Activated CD4-positive, alpha-beta T cell treated with anti-CD3 and anti-CD28 coated beads, Interleukin-2, amount 10 ng/mL, durations not matched to agents 24 days and 14 days (primary cell): ENCODE measurements around the gene RBM34. TPM values are rescaled to one million over a fixed set of nuclear protein-coding genes. Genes with fewer than 3 reads are reported as not detected.
"Not testable (repeated sequence)": the region's sequence is repeated elsewhere in the genome, so short reads cannot be mapped to it uniquely, and the experiment has no call there.

Experiments
- DNase-seq: peaks from one replicate; pipeline ENCODE4 v3.0.0; 2022
- H3K27ac Mint-ChIP-seq: one replicate; pipeline ENCODE4 v1.8.0; 2022; ENCODE audit warnings: mild to moderate bottlenecking, mixed read lengths
- H3K27me3 Mint-ChIP-seq: one replicate; pipeline ENCODE4 v1.8.0; 2022; ENCODE audit warnings: mixed read lengths
- H3K36me3 Mint-ChIP-seq: one replicate; pipeline ENCODE4 v1.8.0; 2022; ENCODE audit warnings: low read depth, mild to moderate bottlenecking, mixed read lengths
- H3K4me1 Mint-ChIP-seq: one replicate; pipeline ENCODE4 v1.8.0; 2021; ENCODE audit warnings: mixed read lengths
- H3K4me3 Mint-ChIP-seq: one replicate; pipeline ENCODE4 v1.8.0; 2022; ENCODE audit warnings: mild to moderate bottlenecking, moderate library complexity, mixed read lengths
- H3K9me3 Mint-ChIP-seq: one replicate; pipeline ENCODE4 v1.8.0; 2021; ENCODE audit warnings: mixed read lengths
- intact Hi-C: fragments of 100-400 bp; cut with micrococcal nuclease; formaldehyde crosslinking; loops from one replicate; pipeline ENCODE4 v1.15.1; 2023
- total RNA-seq: library from RNA; stranded (reverse); gene quantifications from 2 replicates; pipeline ENCODE4 v1.2.3, GENCODE V29; 2022

RBM34 gene, protein sequence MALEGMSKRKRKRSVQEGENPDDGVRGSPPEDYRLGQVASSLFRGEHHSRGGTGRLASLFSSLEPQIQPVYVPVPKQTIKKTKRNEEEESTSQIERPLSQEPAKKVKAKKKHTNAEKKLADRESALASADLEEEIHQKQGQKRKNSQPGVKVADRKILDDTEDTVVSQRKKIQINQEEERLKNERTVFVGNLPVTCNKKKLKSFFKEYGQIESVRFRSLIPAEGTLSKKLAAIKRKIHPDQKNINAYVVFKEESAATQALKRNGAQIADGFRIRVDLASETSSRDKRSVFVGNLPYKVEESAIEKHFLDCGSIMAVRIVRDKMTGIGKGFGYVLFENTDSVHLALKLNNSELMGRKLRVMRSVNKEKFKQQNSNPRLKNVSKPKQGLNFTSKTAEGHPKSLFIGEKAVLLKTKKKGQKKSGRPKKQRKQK
- 123 and 135 TPM in 2 replicates for total RNA-seq

DNA sequence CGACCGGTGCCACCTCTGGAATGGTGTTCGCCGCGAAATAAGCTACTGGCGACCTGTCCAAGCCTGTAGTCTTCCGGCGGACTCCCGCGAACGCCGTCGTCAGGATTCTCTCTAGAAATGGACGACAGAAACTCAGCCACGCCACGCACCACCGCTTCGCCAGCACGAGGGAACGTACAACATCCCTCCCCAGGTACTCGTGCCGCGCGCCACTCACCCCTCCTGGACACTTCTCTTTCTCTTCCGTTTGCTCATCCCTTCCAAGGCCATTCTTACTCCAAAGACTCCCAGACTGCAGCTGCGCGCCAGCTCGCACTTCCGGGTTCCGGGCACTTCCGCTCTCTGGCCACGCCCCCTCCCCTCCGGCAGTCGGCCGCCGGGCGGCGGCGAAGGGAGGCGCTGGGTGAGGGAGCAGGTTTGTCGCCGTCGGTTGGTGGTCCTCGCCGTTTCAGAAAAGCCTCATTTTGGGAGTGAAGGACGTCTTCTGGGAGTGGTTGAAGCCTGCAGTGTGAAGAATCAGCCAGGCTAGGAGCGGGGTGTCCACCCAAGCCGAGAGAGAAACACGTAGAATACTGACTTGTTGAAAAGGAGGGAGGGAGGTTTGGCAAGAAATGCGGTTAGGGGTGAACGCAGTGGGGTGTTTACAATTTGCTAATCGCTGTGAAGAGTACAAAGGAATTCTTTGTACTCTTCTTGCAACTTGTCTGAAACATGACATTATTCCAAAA, at the start of gene RBM34:
TSS of gene RBM34 (minus strand) at position 294 of the 728 bp plus-strand sequence. CDS start at position 270, 24 bp downstream.
- Mint-ChIP-seq H3K36me3 (peaks cover 26% of the 10 kb centered on the region), H3K4me1 (peaks cover 12% of the 10 kb centered on the region), H3K27me3 (no peaks in the 10 kb centered on the region), H3K9me3 (peaks cover 3% of the 10 kb centered on the region), H3K27ac (peak within 1 kb of the TSS; percentile 94), H3K4me3 (peak within 1 kb of the TSS; percentile 93)
- peak; percentile 98 for DNase-seq
- intact Hi-C loops = loop anchor here (1.0 to 2.0 kb wide), 5 partner anchors 33 to 344 kb away; partner anchors contain the start of genes ARID4B, B3GALNT2, GGPS1 and TOMM20

DNA sequence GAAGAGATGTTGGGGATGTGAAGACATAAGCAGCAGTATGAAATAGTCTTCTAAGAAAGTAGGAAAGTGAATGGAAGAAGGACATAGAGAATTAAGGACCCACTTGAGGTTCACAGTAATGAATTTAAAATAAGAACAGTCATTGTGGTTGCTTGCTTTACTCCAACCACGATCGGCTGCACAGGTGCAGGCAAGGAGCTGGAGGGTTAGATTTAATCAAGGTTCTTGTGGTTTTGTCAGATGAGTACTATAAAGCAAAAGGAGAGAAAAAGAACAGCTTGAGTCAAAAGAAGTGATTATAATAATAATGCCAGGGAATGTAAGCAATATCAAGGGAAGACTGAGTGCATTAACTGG, 46.1 kb upstream of the RBM34 start:
- peak overlapping the region; percentile 89 for H3K27ac Mint-ChIP-seq
- H3K9me3 Mint-ChIP-seq = no peaks in the 10 kb centered on the region
- H3K27me3 Mint-ChIP-seq = no peaks in the 10 kb centered on the region
- DNase-seq = peak; percentile 84
- peaks cover 34% of the 10 kb centered on the region for H3K36me3 Mint-ChIP-seq
- intact Hi-C loops = loop anchor here (2.0 to 5.0 kb wide), 3 partner anchors 38 to 120 kb away; partner anchors contain the start of genes ARID4B and GGPS1
- H3K4me1 Mint-ChIP-seq = peaks cover 19% of the 10 kb centered on the region
- H3K4me3 Mint-ChIP-seq = peak overlapping the region; percentile 29

DNA sequence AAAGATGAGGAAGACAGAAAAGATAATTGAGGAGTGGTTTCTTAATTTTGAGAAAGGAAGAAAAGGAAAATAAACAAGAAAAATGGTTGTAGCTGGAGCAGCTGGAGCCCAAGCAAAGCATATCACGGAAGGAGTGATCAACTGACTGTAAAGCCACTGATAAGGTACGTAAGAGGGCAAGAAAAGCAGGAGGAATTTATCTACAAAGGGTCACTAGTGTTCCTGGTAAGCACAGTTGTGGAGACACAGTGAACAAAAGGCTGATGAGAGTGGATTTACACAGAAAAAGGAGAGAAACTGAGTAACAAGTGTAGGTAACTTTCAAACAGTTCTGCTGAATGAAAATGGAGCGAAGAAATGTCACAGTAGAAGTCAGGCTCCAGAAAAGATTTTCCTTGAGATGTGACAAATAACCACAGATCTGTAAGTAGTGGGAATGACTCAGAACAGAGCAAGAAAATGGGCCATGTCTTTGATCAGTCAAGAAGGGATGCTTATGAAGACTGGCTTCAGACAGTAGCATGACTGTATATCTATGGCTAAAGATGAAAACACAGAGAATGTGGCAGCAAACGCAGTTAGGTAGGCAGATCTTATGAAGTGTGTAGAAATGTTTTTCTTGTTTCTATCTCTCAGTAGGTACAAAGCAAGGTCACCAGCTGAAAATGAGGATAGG, 45.6 kb upstream of the RBM34 start:
- peak; percentile 68 for DNase-seq
- peak overlapping the region; percentile 89 for H3K27ac Mint-ChIP-seq
- peaks cover 19% of the 10 kb centered on the region for H3K4me1 Mint-ChIP-seq
- intact Hi-C loops = loop anchor here (2.0 to 5.0 kb wide), 3 partner anchors 38 to 121 kb away; partner anchors contain the start of genes ARID4B and GGPS1
- peak overlapping the region; percentile 29 for H3K4me3 Mint-ChIP-seq
- no peaks in the 10 kb centered on the region for H3K9me3 Mint-ChIP-seq
- H3K36me3 Mint-ChIP-seq = peaks cover 31% of the 10 kb centered on the region
- no peaks in the 10 kb centered on the region for H3K27me3 Mint-ChIP-seq

GRCh38 chr1:235205687-235206086, 44.6 kb upstream of the RBM34 start:
- intact Hi-C loops = loop anchor here (2.0 to 5.0 kb wide), 3 partner anchors 39 to 122 kb away; partner anchors contain the start of genes ARID4B and GGPS1
- DNase-seq = no peak
- Mint-ChIP-seq H3K4me3 (no peak overlapping the region), H3K4me1 (peaks cover 19% of the 10 kb centered on the region), H3K27ac (no peak overlapping the region), H3K9me3 (no peaks in the 10 kb centered on the region), H3K27me3 (no peaks in the 10 kb centered on the region), H3K36me3 (peaks cover 25% of the 10 kb centered on the region)

GRCh38 chr1:235203428-235203827, 42.4 kb upstream of the RBM34 start:
- H3K4me3 Mint-ChIP-seq = no peak overlapping the region

GRCh38 chr1:235202447-235202846, 41.4 kb upstream of the RBM34 start:
- H3K27ac Mint-ChIP-seq, H3K9me3 Mint-ChIP-seq, H3K4me3 Mint-ChIP-seq, DNase-seq, H3K27me3 Mint-ChIP-seq, intact Hi-C loops: not testable (repeated sequence)
- peaks cover 26% of the 10 kb centered on the region for H3K36me3 Mint-ChIP-seq
- peaks cover 21% of the 10 kb centered on the region for H3K4me1 Mint-ChIP-seq

More at GRCh38 chr1:235203428-235203827, 42.4 kb upstream of the RBM34 start:
- Mint-ChIP-seq H3K27me3 (no peaks in the 10 kb centered on the region), H3K4me1 (peaks cover 23% of the 10 kb centered on the region), H3K36me3 (peaks cover 27% of the 10 kb centered on the region), H3K9me3 (no peaks in the 10 kb centered on the region), H3K27ac (no peak overlapping the region)
- intact Hi-C loops = no loop called here
- no peak for DNase-seq

GRCh38 chr1:235199441-235199840, 38.4 kb upstream of the RBM34 start:
- peak overlapping the region; percentile 1 for H3K27ac Mint-ChIP-seq
- peaks cover 4% of the 10 kb centered on the region for H3K4me1 Mint-ChIP-seq
- H3K4me3 Mint-ChIP-seq = no peak overlapping the region
- no peaks in the 10 kb centered on the region for H3K27me3 Mint-ChIP-seq
- peaks cover 23% of the 10 kb centered on the region for H3K36me3 Mint-ChIP-seq
- H3K9me3 Mint-ChIP-seq = no peaks in the 10 kb centered on the region
- no peak for DNase-seq
- intact Hi-C loops = no loop called here

DNA sequence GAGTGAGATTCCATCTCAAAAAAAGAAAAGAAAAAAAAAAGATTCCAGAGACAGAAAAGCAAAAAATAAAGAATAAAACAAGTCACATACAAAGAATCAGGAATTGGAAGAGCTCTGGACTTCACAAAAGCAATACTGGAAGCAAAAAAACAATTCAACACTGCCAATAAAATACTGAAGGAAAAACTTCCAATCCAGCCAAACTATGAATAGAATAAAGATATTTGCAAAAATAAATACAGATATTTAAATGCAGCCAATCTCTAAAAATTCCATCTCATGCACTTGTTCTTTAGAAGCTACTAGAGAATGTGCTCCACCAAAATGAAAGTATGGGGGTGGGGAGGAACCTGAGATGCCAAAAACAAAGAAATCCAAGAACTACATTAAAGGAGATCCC, 29.4 kb upstream of the RBM34 start:
- intact Hi-C loops = no loop called here
- Mint-ChIP-seq H3K36me3 (peaks cover 47% of the 10 kb centered on the region), H3K4me1 (peaks cover 8% of the 10 kb centered on the region), H3K9me3 (no peaks in the 10 kb centered on the region), H3K27ac (no peak overlapping the region), H3K4me3 (no peak overlapping the region), H3K27me3 (no peaks in the 10 kb centered on the region)
- no peak for DNase-seq

GRCh38 chr1:235187316-235187715, 26.3 kb upstream of the RBM34 start:
- no peak overlapping the region for H3K4me3 Mint-ChIP-seq
- H3K9me3 Mint-ChIP-seq = no peaks in the 10 kb centered on the region
- peaks cover 36% of the 10 kb centered on the region for H3K36me3 Mint-ChIP-seq
- H3K4me1 Mint-ChIP-seq = peaks cover 6% of the 10 kb centered on the region
- H3K27ac Mint-ChIP-seq = no peak overlapping the region
- no peaks in the 10 kb centered on the region for H3K27me3 Mint-ChIP-seq
- intact Hi-C loops = no loop called here
- DNase-seq = no peak

DNA sequence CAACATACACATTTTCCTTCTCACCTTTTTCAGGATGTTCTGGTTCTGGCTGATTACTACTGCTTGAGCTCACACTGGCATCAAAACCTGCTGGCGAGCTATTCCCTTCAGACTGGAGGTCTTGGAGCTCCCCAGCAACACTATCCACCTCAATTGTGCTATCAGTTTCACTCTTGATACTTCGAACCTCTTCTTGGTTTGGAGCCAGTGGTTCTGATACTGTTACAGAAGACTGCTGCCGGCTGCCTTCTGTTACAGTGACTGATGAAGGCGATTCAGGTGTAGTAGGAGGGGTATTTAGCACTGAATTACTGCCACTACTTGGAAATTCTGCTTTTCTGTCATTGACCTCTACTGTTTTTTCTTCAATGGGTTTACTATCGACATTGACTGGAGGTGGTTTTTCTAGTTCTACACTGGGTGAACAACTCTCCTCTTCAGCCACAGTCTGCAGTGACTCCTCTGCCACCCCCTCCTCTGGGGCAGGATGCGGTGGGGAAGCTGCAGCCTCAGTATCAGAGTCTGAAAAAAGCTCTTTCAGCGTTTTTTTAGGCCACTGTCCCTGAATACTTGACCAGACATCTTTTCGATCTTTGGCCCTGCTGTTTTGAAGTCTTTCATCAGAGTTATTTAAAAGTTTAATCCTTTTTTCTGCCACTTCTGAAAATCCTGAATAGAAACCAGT, 20.7 kb upstream of the RBM34 start:
- peaks cover 36% of the 10 kb centered on the region for H3K36me3 Mint-ChIP-seq
- no peaks in the 10 kb centered on the region for H3K27me3 Mint-ChIP-seq
- intact Hi-C loops = no loop called here
- no peak for DNase-seq
- peak overlapping the region; percentile 71 for H3K27ac Mint-ChIP-seq
- no peak overlapping the region for H3K4me3 Mint-ChIP-seq
- no peaks in the 10 kb centered on the region for H3K9me3 Mint-ChIP-seq
- peaks cover 13% of the 10 kb centered on the region for H3K4me1 Mint-ChIP-seq

DNA sequence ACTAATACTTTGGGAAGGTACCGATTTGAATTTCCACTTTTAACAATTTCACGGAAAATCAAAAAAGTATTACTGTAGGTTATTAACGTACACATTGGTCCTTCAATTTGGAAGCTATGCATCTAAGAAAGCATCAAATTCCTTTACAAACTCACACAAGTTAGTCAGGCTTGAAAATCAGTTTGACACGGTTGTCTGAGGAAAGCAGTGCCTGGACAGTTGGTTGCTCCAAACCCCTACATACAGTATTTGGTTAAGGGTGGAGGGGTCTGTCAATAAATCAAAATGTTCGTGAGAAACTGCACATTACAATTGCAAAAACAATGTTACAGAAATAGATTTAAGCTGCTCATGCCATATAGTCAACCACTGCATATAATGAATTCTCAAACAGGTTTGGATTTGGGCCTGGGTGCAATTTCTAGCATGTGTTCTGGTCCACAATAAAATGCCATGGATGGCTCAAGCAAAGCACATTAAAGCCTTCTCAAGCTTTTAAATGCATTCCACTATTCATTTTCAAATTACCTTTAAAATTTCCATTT, 19.9 kb upstream of the RBM34 start:
- peaks cover 13% of the 10 kb centered on the region for H3K4me1 Mint-ChIP-seq
- intact Hi-C loops = no loop called here
- no peaks in the 10 kb centered on the region for H3K27me3 Mint-ChIP-seq
- H3K27ac Mint-ChIP-seq = no peak overlapping the region
- H3K36me3 Mint-ChIP-seq = peaks cover 39% of the 10 kb centered on the region
- no peak overlapping the region for H3K4me3 Mint-ChIP-seq
- no peaks in the 10 kb centered on the region for H3K9me3 Mint-ChIP-seq
- no peak for DNase-seq

- intact Hi-C loops = no loop called here
- Mint-ChIP-seq H3K9me3 (no peaks in the 10 kb centered on the region), H3K36me3 (peaks cover 55% of the 10 kb centered on the region), H3K27me3 (no peaks in the 10 kb centered on the region), H3K4me3 (no peak overlapping the region), H3K4me1 (peaks cover 5% of the 10 kb centered on the region), H3K27ac (no peak overlapping the region)
- peak; percentile 47 for DNase-seq
Observed at GRCh38 chr1:235176486-235176885, 15.4 kb upstream of the RBM34 start.

GRCh38 chr1:235169986-235170385, 8.9 kb upstream of the RBM34 start:
- no peak for DNase-seq
- intact Hi-C loops = no loop called here
- Mint-ChIP-seq H3K27ac (no peak overlapping the region), H3K36me3 (peaks cover 44% of the 10 kb centered on the region), H3K4me3 (no peak overlapping the region), H3K4me1 (no peaks in the 10 kb centered on the region), H3K9me3 (no peaks in the 10 kb centered on the region), H3K27me3 (no peaks in the 10 kb centered on the region)
